GM23248 (cell line): ENCODE data around the gene ZNF33A.

ENCODE experiments used
- EZH2 ChIP-seq: fragments of 200-600 bp; sonication (generic); IDR thresholded peaks from 2 replicates; pipeline ENCODE4 v1.6.1; 2018; ENCODE audit warnings: antibody characterized with exemption, mild to moderate bottlenecking; ENCODE audit not compliant: insufficient read depth, poor library complexity, severe bottlenecking
- EZH2phosphoT487 ChIP-seq: fragments of 200-600 bp; sonication (generic); IDR thresholded peaks from 2 replicates; pipeline ENCODE4 v1.6.1; 2018; ENCODE audit warnings: antibody characterized with exemption, moderate library complexity, mild to moderate bottlenecking, low read depth; ENCODE audit not compliant: insufficient read depth

GRCh38 chr10:38050212-38050611, 39.7 kb downstream of the ZNF33A start:
- TF ChIP-seq EZH2phosphoT487 (no peak), EZH2 (no peak)
